T-cell (primary cell): ENCODE data around the gene FHIT. TPM values are rescaled to one million over a fixed set of nuclear protein-coding genes. Genes with fewer than 3 reads are reported as not detected.
A peak's percentile ranks its signal among the peaks of the same experiment; 100 is the strongest.

Experiments used
- ATAC-seq, 4 experiments: fragments of 200-7000 bp in 3 of 4; fragments of 150-1000 bp in 1 of 4; cut with Tn5 transposase; replicated peaks in 1 of 4; 1 replicate in 3 of 4; 2 replicates in 1 of 4; pipeline ENCODE4 v1.10.0; 2021; ENCODE audit warnings: moderate library complexity in 3 of 4, mild to moderate bottlenecking in 2 of 4, moderate number of reproducible peaks in 1 of 4
- CTCF ChIA-PET, 2 donors: fragments of 300-600 bp; sonication (Branson Sonifier 250); formaldehyde crosslinking; loops; one replicate each; lab custom pipeline; 2022; ENCODE audit warnings: antibody characterized with exemption in 2 of 2; lab: Charles Lee
- POLR2A ChIA-PET, 2 donors: fragments of 300-600 bp; sonication (Branson Sonifier 250); formaldehyde crosslinking; loops; one replicate each; lab custom pipeline; 2022; ENCODE audit warnings: antibody characterized with exemption in 2 of 2; lab: Charles Lee
- DNase-seq, 35 experiments: peaks; one replicate each; pipeline versions ENCODE4 v3.0.0 to v3.0.0-alpha.2; 2013 to 2023
- H3K27ac ChIP-seq: one replicate; pipeline ENCODE4 v1.5.1; 2013; ENCODE audit warnings: low read length
- H3K27me3 ChIP-seq, 2 experiments: replicated peaks in 1 of 2; 1 replicate in 1 of 2; 2 replicates in 1 of 2; pipeline versions ENCODE4 v1.6.1 to v1.7.0; 2013; ENCODE audit warnings: low read length in 1 of 2, mixed read lengths in 1 of 2; ENCODE audit not compliant: control insufficient read depth in 2 of 2, insufficient read depth in 2 of 2; ENCODE audit errors: extremely low read depth in 1 of 2
- H3K36me3 ChIP-seq, 2 donors: 1 replicate in 1 of 2; 2 replicates in 1 of 2; pipeline versions ENCODE4 v1.6.1 to v1.7.0; 2013; ENCODE audit warnings: low read length in 1 of 2; ENCODE audit not compliant: control insufficient read depth in 2 of 2, insufficient read depth in 1 of 2; ENCODE audit errors: extremely low read depth in 1 of 2
- H3K4me1 ChIP-seq, 2 experiments: 1 replicate in 1 of 2; 2 replicates in 1 of 2; pipeline versions ENCODE4 v1.6.1 to v1.7.0; 2013; ENCODE audit warnings: low read length in 2 of 2, mixed read lengths in 1 of 2; ENCODE audit not compliant: insufficient read depth in 2 of 2, control insufficient read depth in 1 of 2; ENCODE audit errors: extremely low read depth in 1 of 2
- H3K4me3 ChIP-seq, 2 donors: 1 replicate in 1 of 2; 2 replicates in 1 of 2; pipeline versions ENCODE4 v1.5.1 to v1.7.0; 2013; ENCODE audit warnings: mild to moderate bottlenecking in 2 of 2, low read length in 1 of 2, moderate library complexity in 1 of 2; ENCODE audit not compliant: control insufficient read depth in 1 of 2; ENCODE audit errors: extremely low read depth in 1 of 2
- H3K9me3 ChIP-seq: 2 replicates; pipeline ENCODE4 v1.7.0; 2013
- H3K27ac Mint-ChIP-seq, 2 donors: one replicate each; pipeline ENCODE4 v1.8.0; 2020 to 2021; ENCODE audit warnings: mild to moderate bottlenecking in 2 of 2, mixed read lengths in 2 of 2
- H3K27me3 Mint-ChIP-seq, 2 donors: one replicate each; pipeline ENCODE4 v1.8.0; 2021 to 2022; ENCODE audit warnings: mixed read lengths in 2 of 2
- H3K36me3 Mint-ChIP-seq: one replicate; pipeline ENCODE4 v1.8.0; 2021; ENCODE audit warnings: mixed read lengths
- H3K4me1 Mint-ChIP-seq, 3 donors: one replicate each; pipeline ENCODE4 v1.8.0; 2020 to 2022; ENCODE audit warnings: mixed read lengths in 3 of 3, mild to moderate bottlenecking in 1 of 3
- H3K4me3 Mint-ChIP-seq, 3 donors: one replicate each; pipeline ENCODE4 v1.8.0; 2020 to 2022; ENCODE audit warnings: mild to moderate bottlenecking in 3 of 3, mixed read lengths in 3 of 3, moderate library complexity in 3 of 3
- H3K9me3 Mint-ChIP-seq, 3 donors: one replicate each; pipeline ENCODE4 v1.8.0; 2020 to 2022; ENCODE audit warnings: mixed read lengths in 3 of 3
- WGBS: methylation state at CpG from one replicate; pipeline ENCODE4 v1.1.5; 2013; ENCODE audit warnings: missing lambda C conversion rate; ENCODE audit not compliant: insufficient coverage; 5-methylcytosine and 5-hydroxymethylcytosine counted together
- total RNA-seq, 35 experiments: library from RNA in 6 of 35; stranded (reverse) in 6 of 35; fragments of 120-200 nt in 1 of 35; gene quantifications; one replicate each; pipeline versions ENCODE4 v1.2.1 to v1.2.4 and lab custom pipeline; 2013 to 2026

Gene FHIT
- total RNA-seq, 5 donors from 2014 or later (not counting 1 experiment from before 2014, with no cell fraction given) = 33.1 to 197 (median 78.3) TPM

GRCh38 chr3:60953351-60953750 is 297.9 kb downstream of the FHIT start:
- Mint-ChIP-seq H3K4me1 (peaks cover 0 to 2% (median 0%) of the 10 kb centered on the region in 3 donors), H3K27me3 (no peaks in the 10 kb centered on the region), H3K4me3 (no peak overlapping the region), H3K36me3 (peaks cover 2% of the 10 kb centered on the region), H3K9me3 (peaks cover 11 to 44% (median 28%) of the 10 kb centered on the region in 3 donors), H3K27ac (no peak overlapping the region)
- ATAC-seq (no peak), DNase-seq (no peak)
- H3K27ac ChIP-seq = no peak overlapping the region
- ChIA-PET CTCF (no interaction called here), POLR2A (no interaction called here)
- peaks cover 0 to 2% of the 10 kb centered on the region in 2 donors for H3K36me3 ChIP-seq
- no peaks in the 10 kb centered on the region for H3K9me3 ChIP-seq
- no peaks in the 10 kb centered on the region for H3K4me1 ChIP-seq
- WGBS = 74% methylated on average over 3 of the region's 5 CpGs
- no peak overlapping the region for H3K4me3 ChIP-seq
- no peaks in the 10 kb centered on the region for H3K27me3 ChIP-seq

GRCh38 chr3:60952055-60952454 is 299.2 kb downstream of the FHIT start:
- Histone ChIP-seq H3K4me1 (no peaks in the 10 kb centered on the region), H3K27ac (no peak overlapping the region), H3K27me3 (no peaks in the 10 kb centered on the region), H3K36me3 (peaks cover 0 to 2% of the 10 kb centered on the region in 2 donors), H3K4me3 (no peak overlapping the region), H3K9me3 (no peaks in the 10 kb centered on the region)
- H3K4me3 Mint-ChIP-seq = no peak overlapping the region
- H3K4me1 Mint-ChIP-seq = peaks cover 0 to 2% (median 0%) of the 10 kb centered on the region in 3 donors
- H3K36me3 Mint-ChIP-seq = no peaks in the 10 kb centered on the region
- ATAC-seq (no peak), DNase-seq (no peak)
- no peak overlapping the region for H3K27ac Mint-ChIP-seq
- H3K9me3 Mint-ChIP-seq = peaks cover 11 to 43% (median 23%) of the 10 kb centered on the region in 3 donors
- CTCF ChIA-PET = no interaction called here
- H3K27me3 Mint-ChIP-seq = no peaks in the 10 kb centered on the region
- POLR2A ChIA-PET = no interaction called here
- no CpG with 5 or more reads among the region's 6 CpGs for WGBS

GRCh38 chr3:60949146-60949545 is 302.1 kb downstream of the FHIT start:
- ATAC-seq (no peak), DNase-seq (no peak)
- no peak overlapping the region for H3K4me3 ChIP-seq
- Mint-ChIP-seq H3K36me3 (no peaks in the 10 kb centered on the region), H3K4me3 (no peak overlapping the region), H3K27ac (no peak overlapping the region), H3K4me1 (peaks cover 0 to 2% (median 0%) of the 10 kb centered on the region in 3 donors), H3K27me3 (no peaks in the 10 kb centered on the region), H3K9me3 (peaks cover 0 to 18% (median 2%) of the 10 kb centered on the region in 3 donors)
- H3K27ac ChIP-seq = no peak overlapping the region
- H3K27me3 ChIP-seq = no peaks in the 10 kb centered on the region
- ChIA-PET CTCF (no interaction called here), POLR2A (no interaction called here)
- no peaks in the 10 kb centered on the region for H3K9me3 ChIP-seq
- H3K36me3 ChIP-seq = no peaks in the 10 kb centered on the region
- no peaks in the 10 kb centered on the region for H3K4me1 ChIP-seq
- 0% methylated on average over 1 of the region's 3 CpGs for WGBS

- no peak overlapping the region for H3K27ac Mint-ChIP-seq
- DNase-seq = peak in 1 of 35 experiments; percentile 11
Observed at GRCh38 chr3:60948488-60948887, 302.8 kb downstream of the FHIT start.

GRCh38 chr3:60935709-60936108 is 315.5 kb downstream of the FHIT start:
- Mint-ChIP-seq H3K27ac (no peak overlapping the region), H3K36me3 (no peaks in the 10 kb centered on the region), H3K4me3 (no peak overlapping the region), H3K9me3 (peaks cover 0 to 4% (median 0%) of the 10 kb centered on the region in 3 donors), H3K27me3 (no peaks in the 10 kb centered on the region), H3K4me1 (no peaks in the 10 kb centered on the region)
- Histone ChIP-seq H3K27me3 (no peaks in the 10 kb centered on the region), H3K27ac (no peak overlapping the region), H3K9me3 (no peaks in the 10 kb centered on the region), H3K4me3 (no peak overlapping the region), H3K36me3 (no peaks in the 10 kb centered on the region), H3K4me1 (no peaks in the 10 kb centered on the region)
- DNase-seq (no peak), ATAC-seq (no peak)
- POLR2A ChIA-PET = no interaction called here
- CTCF ChIA-PET = no interaction called here
- no CpG with 5 or more reads among the region's 3 CpGs for WGBS

More at GRCh38 chr3:60948488-60948887, 302.8 kb downstream of the FHIT start:
- H3K27me3 ChIP-seq = no peaks in the 10 kb centered on the region
- no peaks in the 10 kb centered on the region for H3K4me1 ChIP-seq
- no peak overlapping the region for H3K4me3 ChIP-seq
- H3K4me3 Mint-ChIP-seq = no peak overlapping the region
- no peak overlapping the region for H3K27ac ChIP-seq
- peaks cover 0 to 11% (median under 1%) of the 10 kb centered on the region in 3 donors for H3K9me3 Mint-ChIP-seq
- no peaks in the 10 kb centered on the region for H3K36me3 Mint-ChIP-seq
- ChIA-PET CTCF (no interaction called here), POLR2A (no interaction called here)
- no peak for ATAC-seq
- no peaks in the 10 kb centered on the region for H3K27me3 Mint-ChIP-seq
- H3K36me3 ChIP-seq = no peaks in the 10 kb centered on the region
- no peaks in the 10 kb centered on the region for H3K9me3 ChIP-seq
- peaks cover 0 to 2% (median 0%) of the 10 kb centered on the region in 3 donors for H3K4me1 Mint-ChIP-seq

- Mint-ChIP-seq H3K27me3 (no peaks in the 10 kb centered on the region), H3K4me3 (no peak overlapping the region), H3K27ac (no peak overlapping the region), H3K36me3 (no peaks in the 10 kb centered on the region), H3K4me1 (no peaks in the 10 kb centered on the region), H3K9me3 (peaks cover 0 to 4% (median 0%) of the 10 kb centered on the region in 3 donors)
- ChIA-PET CTCF (no interaction called here), POLR2A (no interaction called here)
- Histone ChIP-seq H3K9me3 (no peaks in the 10 kb centered on the region), H3K27ac (no peak overlapping the region), H3K27me3 (no peaks in the 10 kb centered on the region), H3K36me3 (no peaks in the 10 kb centered on the region), H3K4me1 (no peaks in the 10 kb centered on the region), H3K4me3 (no peak overlapping the region)
- ATAC-seq (no peak), DNase-seq (no peak)
- 100% methylated on average over 2 of the region's 2 CpGs for WGBS
Observed at GRCh38 chr3:60933824-60934223, 317.4 kb downstream of the FHIT start.

- POLR2A ChIA-PET = no interaction called here
Observed at GRCh38 chr3:60932643-60933042, 318.6 kb downstream of the FHIT start.

More at GRCh38 chr3:60932643-60933042, 318.6 kb downstream of the FHIT start:
- H3K27me3 Mint-ChIP-seq = no peaks in the 10 kb centered on the region
- CTCF ChIA-PET = no interaction called here
- no peaks in the 10 kb centered on the region for H3K4me1 Mint-ChIP-seq
- H3K4me3 Mint-ChIP-seq = no peak overlapping the region
- DNase-seq (no peak), ATAC-seq (no peak)
- WGBS = no CpG with 5 or more reads among the region's 1 CpG
- H3K4me3 ChIP-seq = no peak overlapping the region
- no peak overlapping the region for H3K27ac Mint-ChIP-seq
- no peaks in the 10 kb centered on the region for H3K27me3 ChIP-seq
- H3K9me3 ChIP-seq = no peaks in the 10 kb centered on the region
- peaks cover 0 to 4% (median 2%) of the 10 kb centered on the region in 3 donors for H3K9me3 Mint-ChIP-seq
- H3K36me3 Mint-ChIP-seq = no peaks in the 10 kb centered on the region
- no peaks in the 10 kb centered on the region for H3K36me3 ChIP-seq
- no peak overlapping the region for H3K27ac ChIP-seq
- no peaks in the 10 kb centered on the region for H3K4me1 ChIP-seq
